GM19240 (cell line): ENCODE data around the gene SEMA4D.

Experiments used
- DNase-seq: peaks from one replicate; pipeline ENCODE4 v3.0.0; 2011; ENCODE audit warnings: low spot score; ENCODE audit not compliant: insufficient read length

The SEMA4D gene

DNA sequence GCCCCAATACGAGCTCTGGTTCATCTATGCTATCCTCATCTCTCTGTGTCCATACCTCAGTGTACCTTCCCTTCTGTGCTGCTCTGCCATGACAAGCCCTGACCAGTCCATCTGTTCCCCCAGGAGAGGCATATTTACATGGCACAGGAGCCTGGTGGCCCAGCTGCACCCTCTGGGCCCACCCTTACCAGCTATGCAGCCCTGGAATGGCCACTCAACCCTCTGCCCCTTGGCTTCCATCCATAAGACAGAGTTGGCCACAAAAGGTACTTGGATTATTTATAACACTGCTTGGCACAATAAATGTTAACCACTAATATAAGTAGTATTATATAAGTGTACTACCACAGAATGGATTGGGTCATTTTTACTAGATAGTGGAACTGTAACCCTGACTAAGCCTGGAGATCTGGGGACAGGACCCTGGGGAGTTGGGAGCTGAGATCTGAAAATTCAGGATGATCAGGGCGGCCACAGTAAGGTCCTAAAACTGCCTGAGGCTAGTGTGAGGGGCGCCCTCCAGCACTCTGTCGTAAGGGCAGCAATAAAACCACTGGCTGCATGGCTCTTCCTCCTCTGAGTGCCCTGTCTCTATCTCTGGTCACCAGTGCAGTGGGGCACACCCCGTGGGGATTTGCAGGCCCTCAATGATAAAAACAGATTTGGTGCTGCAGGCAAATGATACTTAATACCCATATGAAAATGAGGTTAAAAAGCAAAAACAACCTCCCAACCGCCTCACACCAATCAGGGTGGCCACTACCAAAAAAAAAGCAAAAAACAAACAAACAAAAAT, 65.8 kb downstream of the SEMA4D start:
- DNase-seq = no peak

GRCh38 chr9:89430995-89431394, 66.9 kb downstream of the SEMA4D start:
- no peak for DNase-seq

- DNase-seq = no peak
These were observed 68.7 kb downstream of the SEMA4D start for GRCh38 chr9:89428901-89429890.

- no peak for DNase-seq
These were observed 69.6 kb downstream of the SEMA4D start for GRCh38 chr9:89428222-89428761.

DNA sequence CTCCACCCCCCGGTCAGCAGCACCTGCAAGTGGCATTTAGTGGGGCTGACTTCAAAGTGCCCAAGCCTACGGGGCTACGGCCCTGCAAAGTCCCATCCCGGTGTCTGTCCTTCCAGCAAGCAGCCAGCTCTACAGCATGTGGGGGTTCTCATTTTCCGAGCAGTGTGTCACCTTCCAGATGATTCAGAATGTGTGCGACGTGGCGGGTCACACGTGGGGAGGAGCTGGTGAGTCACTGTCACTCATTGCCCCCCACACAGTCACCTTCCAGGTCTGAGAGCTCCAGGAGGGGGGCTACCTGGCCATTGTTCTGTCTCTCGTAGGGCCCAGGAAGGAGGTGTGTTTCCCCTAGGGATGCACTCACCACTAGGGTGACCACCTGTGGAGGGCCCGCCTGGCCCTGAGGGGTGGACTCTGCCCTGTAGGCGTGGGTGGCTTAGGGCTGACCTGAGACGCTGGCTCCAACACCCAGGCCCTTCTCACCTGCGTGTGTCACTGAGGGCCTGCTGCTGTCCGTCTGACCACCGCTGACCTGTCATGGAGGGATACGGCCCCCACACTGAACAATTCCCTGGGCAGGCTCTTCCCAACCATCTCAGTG, 70.2 kb downstream of the SEMA4D start:
- no peak for DNase-seq

DNA sequence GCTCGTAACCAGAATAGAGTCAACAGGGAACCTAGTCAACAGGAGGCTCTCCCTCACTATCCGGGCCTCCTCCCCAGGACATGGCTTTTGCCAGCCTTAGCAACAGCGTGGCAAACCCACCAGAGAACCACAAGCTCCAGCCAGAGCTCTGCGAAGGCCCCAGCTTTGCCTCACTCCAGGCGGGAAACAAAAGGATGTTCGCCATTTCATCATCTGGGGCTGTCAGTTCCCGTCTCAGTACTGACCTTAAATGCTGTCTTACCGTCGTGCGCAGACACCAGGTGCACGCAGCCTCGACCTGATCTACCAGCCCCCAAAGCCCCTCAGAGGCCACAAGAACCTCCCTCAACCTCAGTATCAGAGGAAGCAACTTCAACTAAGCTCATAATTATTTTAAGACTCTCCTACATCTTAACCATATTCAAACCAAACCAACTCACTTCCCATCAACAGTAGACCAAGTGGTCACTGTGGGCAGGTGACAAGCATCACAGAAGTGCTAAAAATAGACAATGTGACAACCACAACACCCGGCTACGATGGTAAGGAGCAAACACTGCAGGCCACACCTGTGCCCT, 71.4 kb downstream of the SEMA4D start:
- DNase-seq = peak; percentile 64

DNA sequence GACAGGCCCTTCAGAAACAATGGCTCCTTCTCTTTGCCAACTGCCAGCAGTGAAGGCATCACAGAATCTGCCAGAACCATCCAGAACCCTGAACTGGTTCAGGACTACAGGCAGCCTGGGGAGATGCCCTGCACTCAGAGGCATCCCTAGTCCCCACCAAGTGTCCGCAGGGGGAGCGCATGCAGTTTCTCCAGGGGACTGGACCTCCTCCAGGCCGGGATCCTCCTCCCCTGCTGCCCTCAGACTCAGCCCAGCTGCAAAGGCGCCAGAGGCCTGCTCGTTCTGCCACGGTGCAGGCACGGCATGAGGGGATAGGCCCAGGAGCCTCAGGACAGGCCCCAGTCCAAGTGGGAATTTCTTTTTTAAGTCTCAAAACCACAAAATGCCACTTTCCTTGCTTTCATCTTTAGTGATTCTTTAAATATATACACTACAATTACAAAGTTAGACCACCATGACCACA, 72.0 kb downstream of the SEMA4D start:
- DNase-seq = no peak

DNA sequence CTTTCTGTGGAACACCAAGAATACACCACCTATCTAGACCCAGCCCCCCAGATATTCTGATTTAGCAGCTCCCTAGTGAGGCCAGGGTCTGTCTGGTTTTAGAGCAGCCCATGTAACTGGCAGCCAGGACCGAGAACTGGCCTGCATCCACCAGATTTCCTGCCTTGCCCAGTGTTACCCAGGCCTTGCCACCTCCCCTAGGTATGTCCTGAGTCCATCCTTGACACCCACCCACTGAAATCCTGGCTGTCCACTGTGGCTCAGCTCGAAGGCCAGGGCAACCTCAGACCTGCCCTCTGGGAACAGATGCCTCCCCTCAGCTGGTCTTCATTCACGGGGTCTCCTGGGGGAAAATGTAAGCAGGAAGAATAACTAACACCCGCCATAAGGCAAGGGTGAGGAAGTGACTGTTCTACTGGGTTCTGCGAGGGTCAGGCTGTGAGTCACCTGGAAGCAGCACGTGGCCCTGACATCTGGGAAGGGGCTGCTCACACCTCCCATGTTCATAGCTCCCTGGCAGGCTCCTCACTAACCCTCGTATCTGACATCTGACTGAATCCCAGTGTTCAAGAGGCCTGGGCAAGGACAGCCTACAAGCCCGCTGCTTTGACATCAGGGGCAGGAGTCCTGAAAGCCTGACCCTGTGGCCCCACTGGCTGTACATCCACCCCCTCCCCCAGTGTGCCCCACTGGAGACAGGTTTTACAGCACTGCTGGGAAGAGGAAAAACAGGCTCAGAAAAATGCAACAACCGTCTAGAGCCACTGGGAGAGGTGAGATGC, 72.7 kb downstream of the SEMA4D start:
- no peak for DNase-seq

DNA sequence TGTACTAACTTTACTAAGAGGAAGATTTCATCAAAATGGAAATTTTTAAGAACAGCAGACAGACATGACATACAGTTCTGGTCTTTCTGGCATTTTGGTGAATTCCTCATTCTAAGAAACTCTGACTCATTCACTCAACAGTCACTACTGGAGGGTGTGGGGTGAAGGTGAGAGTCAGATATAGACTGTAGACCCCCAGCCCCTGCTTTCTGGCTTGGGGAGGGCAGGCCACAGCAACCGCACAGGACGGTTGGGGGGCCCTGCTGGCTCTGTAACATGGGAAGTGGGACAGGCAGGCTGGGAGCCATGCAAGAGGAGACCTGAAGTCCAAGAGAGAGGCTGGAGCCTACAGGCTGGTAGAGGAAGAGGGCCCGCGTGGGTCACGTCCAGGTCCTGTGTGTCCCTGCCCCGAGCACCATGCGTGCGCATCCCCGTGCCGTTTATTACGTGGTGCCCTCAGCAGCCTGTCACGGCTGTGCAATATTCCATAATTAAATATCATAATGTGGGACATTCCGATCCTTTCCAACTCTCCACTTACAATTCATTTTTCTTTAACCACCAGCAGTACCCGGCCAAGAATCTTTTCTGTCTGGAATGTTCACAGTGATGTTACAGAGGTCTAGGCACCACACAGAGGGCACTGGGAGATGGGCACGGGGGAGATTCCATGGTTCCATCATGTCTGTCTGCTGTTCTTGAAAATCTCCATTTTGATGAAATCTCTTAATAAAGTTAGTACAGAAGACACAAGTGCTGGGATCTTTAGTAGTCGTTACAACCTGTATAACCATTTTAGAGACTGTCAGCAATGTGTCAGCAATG, 75.5 kb downstream of the SEMA4D start:
- DNase-seq = no peak

GRCh38 chr9:89421595-89421994, 76.3 kb downstream of the SEMA4D start:
- no peak for DNase-seq

DNA sequence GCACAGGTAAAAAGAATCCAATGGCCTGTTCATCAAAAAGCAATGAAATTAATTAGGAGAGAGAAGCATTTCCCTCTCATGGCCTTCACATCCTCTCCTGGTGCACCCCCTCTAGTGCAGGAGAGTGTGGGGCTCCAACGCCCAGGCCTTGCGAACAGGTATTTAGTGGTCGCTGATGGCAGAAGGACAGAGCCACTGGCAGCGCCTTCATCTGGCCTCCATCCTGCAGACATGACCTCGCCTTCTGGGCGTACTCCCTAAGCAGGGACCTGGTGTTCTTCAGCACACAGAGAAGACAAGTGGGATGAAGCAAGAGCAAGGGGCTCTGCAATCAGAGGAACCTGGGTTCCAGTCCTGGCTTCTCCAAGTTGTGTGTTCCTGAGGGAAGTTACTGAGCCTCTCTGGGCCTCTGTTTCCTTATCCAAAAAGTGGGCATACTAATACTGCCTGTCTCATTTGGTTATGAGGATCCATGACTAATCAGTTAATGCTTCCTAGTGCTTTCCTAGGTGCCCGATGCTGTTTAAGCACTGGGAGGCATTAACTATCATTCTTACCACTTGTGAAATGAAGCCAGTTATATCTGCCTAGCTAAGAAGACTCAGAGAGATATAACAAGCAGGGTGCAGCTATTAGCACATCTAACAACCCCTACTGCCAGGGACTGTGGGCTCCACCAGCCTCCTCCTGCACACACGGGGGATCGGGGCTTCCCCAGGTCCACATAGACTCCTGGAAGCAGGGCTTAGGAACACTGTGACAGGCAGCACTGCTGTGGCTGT, 77.3 kb downstream of the SEMA4D start:
- no peak for DNase-seq

GRCh38 chr9:89419978-89420394, 77.9 kb downstream of the SEMA4D start:
- no peak for DNase-seq

DNA sequence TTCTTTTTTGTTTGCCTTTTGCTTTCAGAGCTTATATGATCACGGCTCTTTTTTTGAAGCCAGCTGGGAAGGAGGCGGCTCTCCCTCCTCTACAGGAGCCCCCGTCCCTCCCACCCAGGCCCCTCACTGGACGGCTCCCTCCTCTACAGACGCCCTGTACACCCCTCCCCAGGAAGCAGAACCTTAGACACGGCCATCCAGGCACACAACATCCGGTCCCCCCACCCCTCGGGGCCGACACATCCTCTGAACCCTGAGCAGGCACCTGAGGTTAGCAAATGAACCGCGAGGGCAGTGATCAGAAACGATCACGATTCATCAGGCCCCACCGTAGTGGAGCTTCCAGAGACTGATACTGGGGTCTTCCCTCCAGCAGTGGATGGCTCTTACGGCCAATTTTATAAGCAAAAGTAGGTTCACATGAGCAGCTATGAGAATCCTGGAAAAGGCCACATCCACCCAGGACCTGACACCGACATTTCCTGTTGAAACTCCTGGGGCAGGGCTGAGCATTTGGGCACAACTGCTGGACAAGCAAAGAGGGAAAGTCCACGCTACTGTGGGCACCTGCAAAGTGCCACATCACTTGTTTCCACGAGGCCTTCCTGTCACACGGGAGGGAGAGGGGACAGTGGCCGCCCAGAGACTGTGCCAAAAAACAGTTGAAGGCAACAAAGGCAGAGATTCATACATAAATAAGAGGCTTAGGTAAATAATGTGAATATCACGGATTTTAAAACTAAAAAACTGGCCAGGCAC, 78.9 kb downstream of the SEMA4D start:
- DNase-seq = no peak

DNA sequence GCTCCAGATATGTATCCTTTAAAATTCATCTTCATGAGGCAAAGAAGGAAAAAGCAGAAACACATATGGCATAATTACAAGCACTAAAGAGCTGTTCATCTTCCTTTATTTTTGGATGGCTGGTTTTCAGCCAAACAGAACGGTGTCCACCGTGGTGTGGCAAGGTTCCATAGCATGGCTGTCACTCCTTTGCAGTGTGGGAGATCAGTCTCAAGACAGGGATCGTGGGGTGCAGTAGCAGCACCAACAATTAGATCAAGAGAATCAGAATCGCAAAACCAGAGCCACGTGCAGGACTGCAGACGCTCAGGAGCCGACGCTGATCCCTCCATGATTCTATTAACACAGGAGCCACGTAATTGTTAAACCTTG, 79.5 kb downstream of the SEMA4D start:
- no peak for DNase-seq

GRCh38 chr9:89417832-89418473, 80.0 kb downstream of the SEMA4D start:
- no peak for DNase-seq

GRCh38 chr9:89414670-89415324, 83.1 kb downstream of the SEMA4D start:
- DNase-seq = no peak
